Measurements from ENCODE around the gene CDH15. TPM values are rescaled to one million over a fixed set of nuclear protein-coding genes. Genes with fewer than 3 reads are reported as not detected.

Gene CDH15
- total and polyA plus RNA-seq, 9 of the 15 experiments (the other 6 are each of a cell fraction or from before 2014, with no cell fraction given), result 0.07 to 0.18 TPM; not detected in 7

GRCh38 chr16:89155184-89155679 lies 16.3 kb upstream of the CDH15 start:
- ChIA-PET CTCF (ENCODE audit: low intra/inter-chr PET ratio) (no interaction called here), POLR2A (interaction anchor here (0.5 to 0.8 kb wide), 2 partner anchors 12 to 422 kb away, joined by 3 read pairs; no protein-coding TSS in a partner anchor)
- peaks cover 0 to 56% of the 10 kb centered on the region in 2 experiments; a peak in 3 of 5 replicates for H3K4me1 ChIP-seq (replicated peaks in 1 of 2; ENCODE audit: control insufficient read depth in 2 of 2, insufficient read depth in 2 of 2, low read length in 2 of 2)
- H3K9me3 ChIP-seq (replicated peaks; ENCODE audit: control insufficient read depth, insufficient read depth, low read depth, low read length), result peaks cover 14% of the 10 kb centered on the region
- H3K27ac ChIP-seq (ENCODE audit: extremely low read depth, low read depth, low read length), result no peak overlapping the region
- FAIRE-seq (no peak), DNase-seq (ENCODE audit: extremely low read depth in 1 of 4, low spot score in 3 of 4) (no peak), ATAC-seq (peak; percentile 46)
- H3K36me3 ChIP-seq (ENCODE audit: control insufficient read depth, insufficient read depth, low read length), result peaks cover 10% of the 10 kb centered on the region; the same call in 2 of the 3 replicates
- H3K4me2 ChIP-seq (ENCODE audit: insufficient read depth, low read length), result no peak overlapping the region
- no peaks in the 10 kb centered on the region for H3K9me1 ChIP-seq (ENCODE audit: control insufficient read depth, insufficient read depth, low read length)
- no TSS peak for BruUV-seq (replicated peaks)
- no peak overlapping the region for H2AFZ ChIP-seq (ENCODE audit: low read depth, low read length)
- no peaks in the 10 kb centered on the region for H3K79me2 ChIP-seq (ENCODE audit: control insufficient read depth, insufficient read depth, low read length)
- WGBS (ENCODE audit: insufficient coverage, low coverage, missing lambda C conversion rate), result 41% methylated on average over 19 of the region's 19 CpGs
- H3K27me3 ChIP-seq (ENCODE audit: control insufficient read depth in 2 of 2, insufficient read depth in 2 of 2, low read length in 2 of 2), result no peaks in the 10 kb centered on the region
- no peak overlapping the region for H3K4me3 ChIP-seq
- peak overlapping the region in 1 of 2 experiments; percentile 76; a peak in 2 of 4 replicates for H3K9ac ChIP-seq (ENCODE audit: insufficient read depth in 1 of 2, low read depth in 2 of 2, low read length in 2 of 2)
- intact Hi-C loops (cut with micrococcal nuclease), result no loop called here
- TF ChIP-seq POLR2G (IDR thresholded peaks at IDR 0.05; ENCODE audit: low read depth, low read length) (peak; percentile 71), HES1 (IDR thresholded peaks at IDR 0.05; ENCODE audit: low read depth) (no peak), ZFX (CRISPR knock-in tag; IDR thresholded peaks at IDR 0.05) (0 out of 2 replicates have a peak, but pooled peaks have one; percentile 31), POLR2AphosphoS2 (IDR thresholded peaks at IDR 0.05; ENCODE audit: low read length) (peak; percentile 47; the same call in 1 of the 2 replicates), USF1 (CRISPR knock-in tag; IDR thresholded peaks at IDR 0.05) (0 out of 2 replicates have a peak, but pooled peaks have one; percentile 22), BHLHE40 (IDR thresholded peaks at IDR 0.05; ENCODE audit: low read length) (peak; percentile 76), E2F6 (IDR thresholded peaks at IDR 0.05; ENCODE audit: borderline replicate concordance in 1 of 2, extremely low read depth in 1 of 2, insufficient read depth in 1 of 2, insufficient read length in 1 of 2, low read depth in 1 of 2, low read length in 1 of 2, poor library complexity in 1 of 2, severe bottlenecking in 1 of 2) (peak in 1 of 2 experiments; percentile 23), RBM22 (IDR thresholded peaks at IDR 0.05; ENCODE audit: low read depth, low read length, poor library complexity, severe bottlenecking) (peak; percentile 58), CBX8 (IDR thresholded peaks at IDR 0.05; ENCODE audit: borderline replicate concordance, extremely low read depth, low read depth, low read length, poor library complexity, severe bottlenecking) (no peak)
- in situ Hi-C loops (cut with MboI), result no loop called here
- H4K20me1 ChIP-seq (replicated peaks; ENCODE audit: control insufficient read depth, insufficient read depth, low read length), result no peaks in the 10 kb centered on the region

All from K562 (cell line).